T-helper 1 cell treated with Interleukin-12 subunit alpha and Interleukin-12 subunit beta and Interleukin-4 antibody, amounts not matched to agents 30 ng/mL and 1 ng/mL, for 36 hours (primary cell): ENCODE results near the gene RNF180. TPM values are rescaled to one million over a fixed set of nuclear protein-coding genes. Genes with fewer than 3 reads are reported as not detected.

Experiments used
- intact Hi-C: fragments of 100-400 bp; cut with micrococcal nuclease; formaldehyde crosslinking; loops from one replicate; pipeline ENCODE4 v1.15.1; 2024
- total RNA-seq: library from RNA; stranded (reverse); gene quantifications from 2 replicates; pipeline ENCODE4 v1.2.3, GENCODE V29; 2022

Gene RNF180
- total RNA-seq, 1 donor from 2014 or later, result not detected

DNA sequence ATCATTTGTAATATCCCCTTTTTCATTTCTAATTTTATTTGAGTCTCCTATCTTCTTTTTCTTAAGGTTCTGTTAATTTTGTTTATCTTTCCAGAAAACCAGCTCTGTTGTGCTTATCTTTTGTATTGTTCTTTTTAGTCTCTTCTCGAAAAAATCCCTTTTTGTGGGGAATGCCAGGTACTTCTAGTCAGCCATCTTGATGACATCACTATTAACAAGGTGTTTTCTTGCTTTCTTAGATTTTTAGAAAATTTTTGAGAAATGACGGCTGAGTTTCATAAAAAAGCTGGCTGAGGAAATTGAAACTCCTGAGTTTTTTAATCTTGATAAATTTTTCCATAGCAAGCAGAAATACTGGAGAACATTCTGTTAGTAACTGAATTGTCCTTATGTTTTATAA lies 10.7 kb downstream of the RNF180 start:
- intact Hi-C loops, result no loop called here

DNA sequence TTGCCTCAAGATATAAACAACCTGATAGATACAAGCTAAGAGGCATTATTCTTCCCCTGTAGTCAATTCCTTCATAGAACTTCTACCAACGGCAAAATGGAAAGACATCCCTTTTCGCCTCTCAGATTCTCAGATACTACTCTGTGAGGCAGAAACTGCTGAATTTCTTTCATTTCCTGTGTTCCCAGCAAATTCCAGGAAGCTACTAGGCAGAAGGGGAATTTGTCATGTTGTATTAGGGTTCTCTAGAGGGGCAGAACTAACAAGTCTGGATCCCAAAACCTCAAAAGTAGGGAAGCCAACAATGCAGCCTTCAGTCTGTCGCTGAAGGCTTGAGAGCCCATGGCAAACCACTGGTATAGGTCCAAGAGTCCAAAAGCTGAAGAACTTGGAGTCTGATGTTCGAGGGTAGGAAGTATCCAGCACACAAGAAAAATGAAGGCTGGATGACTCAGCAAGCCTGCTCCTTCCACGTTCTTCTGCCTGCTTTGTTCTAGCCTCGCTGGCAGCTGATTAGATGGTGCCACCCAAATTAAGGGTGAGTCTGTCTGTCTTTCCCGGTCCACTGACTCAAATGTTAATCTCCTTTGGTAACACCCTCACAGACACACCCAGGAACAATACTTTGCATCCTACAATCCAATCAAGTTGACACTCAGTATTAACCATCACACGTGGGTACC lies 15.2 kb downstream of the RNF180 start:
- intact Hi-C loops, result no loop called here

DNA sequence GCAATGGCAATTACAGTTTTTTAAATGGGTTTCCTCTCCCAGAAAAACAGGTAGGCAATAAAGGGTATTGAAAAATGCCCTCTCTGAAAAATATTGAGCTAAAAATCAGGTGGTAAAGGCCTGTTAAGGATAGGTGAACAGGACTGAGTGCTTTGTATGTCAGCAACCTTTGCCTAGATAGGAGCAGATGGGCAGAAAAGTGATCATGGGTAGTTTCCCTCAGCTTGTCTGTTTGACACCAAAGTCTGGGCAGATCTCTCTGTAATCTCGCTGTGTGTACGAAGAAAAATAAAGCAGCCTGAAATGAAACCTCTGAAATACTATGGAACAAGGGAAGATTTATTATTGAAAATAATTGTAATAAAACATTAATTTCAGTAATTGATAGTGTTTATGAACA lies 15.8 kb downstream of the RNF180 start:
- intact Hi-C loops, result no loop called here

DNA sequence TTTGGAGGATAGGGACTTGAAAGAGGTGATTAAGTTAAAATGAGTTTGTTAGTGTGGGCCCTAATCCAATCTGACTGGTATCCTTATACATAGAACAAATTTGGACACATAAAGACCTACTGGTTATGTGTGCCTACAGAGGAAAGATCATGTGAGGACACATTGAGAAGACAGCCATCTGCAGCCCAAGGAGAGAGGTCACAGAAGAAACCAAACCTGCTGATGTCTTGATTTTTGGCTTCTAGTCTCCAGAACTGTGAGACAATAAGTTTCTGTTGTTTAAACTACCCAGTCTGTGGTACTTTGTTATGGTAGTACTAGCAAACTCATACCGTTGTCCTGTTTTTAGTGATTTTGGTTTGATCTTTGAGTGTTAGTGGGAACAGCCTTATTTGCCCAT lies 18.3 kb downstream of the RNF180 start:
- intact Hi-C loops, result no loop called here

DNA sequence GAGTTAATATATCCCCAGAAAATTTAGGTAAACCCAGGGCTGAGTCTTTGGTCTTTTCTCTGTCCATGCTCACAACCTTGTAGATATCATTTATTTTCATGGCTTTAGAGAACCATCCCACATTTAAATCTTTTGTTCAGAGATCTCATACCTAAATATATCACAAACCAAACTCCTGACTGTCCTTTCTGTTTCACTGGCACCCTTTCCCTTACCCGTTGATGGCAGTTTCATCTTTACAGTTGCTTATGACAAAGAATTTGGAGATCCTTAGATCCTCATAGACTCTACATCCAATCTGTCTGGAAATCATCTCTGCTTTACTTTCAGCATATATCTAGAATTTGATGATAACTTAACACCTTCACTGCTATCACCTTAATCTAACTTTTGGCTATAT lies 19.2 kb downstream of the RNF180 start:
- intact Hi-C loops, result no loop called here

DNA sequence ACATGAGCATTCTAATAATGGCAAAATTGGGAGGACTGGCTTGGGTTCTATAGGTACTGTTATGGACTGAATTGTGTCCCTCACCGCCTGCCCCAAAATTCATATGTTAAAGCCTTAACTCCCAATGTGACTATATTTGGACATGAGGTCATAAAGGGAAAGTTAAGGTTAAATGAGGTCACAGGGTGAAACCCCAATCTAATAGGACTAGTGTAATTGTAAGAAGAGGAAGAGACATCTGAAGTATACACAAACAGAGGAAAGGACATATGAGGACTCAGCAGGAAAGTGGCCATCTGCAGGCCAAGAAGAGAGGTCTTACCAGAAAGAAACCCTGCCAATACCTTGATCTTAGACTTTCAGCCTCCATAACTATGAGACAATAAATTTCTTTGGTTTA lies 23.1 kb downstream of the RNF180 start:
- intact Hi-C loops, result no loop called here

DNA sequence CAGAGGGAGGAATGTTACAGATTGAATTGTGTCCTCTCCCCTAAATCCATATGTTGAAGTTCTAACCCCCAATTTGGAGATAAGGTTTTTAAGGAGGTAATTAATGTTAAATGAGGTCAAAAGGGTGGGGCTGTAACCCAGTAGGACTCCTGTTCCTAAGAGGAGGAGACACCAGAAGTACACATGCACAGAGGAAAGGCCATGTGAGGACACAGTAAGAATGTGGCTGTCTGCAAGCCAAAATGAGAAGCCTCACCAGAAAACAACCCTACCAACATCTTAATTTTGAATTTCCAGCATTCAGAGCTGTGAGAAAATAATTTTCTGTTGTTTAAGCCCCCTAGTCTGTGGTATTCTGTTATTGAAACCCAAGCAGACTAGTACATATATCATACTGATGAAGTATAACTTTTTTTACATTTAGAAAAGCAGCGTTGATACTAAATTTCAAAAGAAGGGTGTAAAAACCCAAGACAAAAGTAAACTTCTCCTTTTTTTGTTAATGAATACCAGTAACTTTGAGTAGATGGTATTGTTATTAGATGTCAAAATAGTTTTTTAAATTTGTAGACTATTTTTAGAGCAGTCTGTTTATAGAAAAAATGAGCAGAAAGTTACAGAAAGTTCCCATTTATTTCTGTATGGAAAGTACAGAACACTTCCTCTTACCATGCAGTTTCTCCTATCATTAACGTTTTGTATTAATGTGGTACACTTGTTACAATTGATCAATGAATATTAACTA lies 25.1 kb downstream of the RNF180 start:
- intact Hi-C loops, result loop anchor here (5.0 kb wide), 1 partner anchor 48 kb away; no protein-coding TSS in a partner anchor

DNA sequence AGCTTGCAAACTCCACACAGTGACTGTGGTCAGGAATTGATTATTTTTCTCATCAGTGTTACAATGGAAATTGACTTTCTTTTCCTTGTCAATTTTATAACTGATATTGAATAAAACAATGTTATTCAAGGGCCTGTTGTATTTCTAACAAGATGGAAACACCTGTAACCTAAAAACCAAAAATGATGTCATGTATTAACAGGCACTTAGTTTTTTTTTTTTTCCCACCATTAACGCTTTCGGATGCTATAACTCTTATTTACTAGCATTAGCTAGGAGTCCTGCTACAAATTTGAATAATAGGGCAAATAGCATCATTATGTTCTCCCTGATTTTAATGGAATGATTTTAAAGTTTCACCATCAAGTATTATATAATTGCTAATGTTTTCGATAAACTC lies 30.3 kb downstream of the RNF180 start:
- intact Hi-C loops, result no loop called here

DNA sequence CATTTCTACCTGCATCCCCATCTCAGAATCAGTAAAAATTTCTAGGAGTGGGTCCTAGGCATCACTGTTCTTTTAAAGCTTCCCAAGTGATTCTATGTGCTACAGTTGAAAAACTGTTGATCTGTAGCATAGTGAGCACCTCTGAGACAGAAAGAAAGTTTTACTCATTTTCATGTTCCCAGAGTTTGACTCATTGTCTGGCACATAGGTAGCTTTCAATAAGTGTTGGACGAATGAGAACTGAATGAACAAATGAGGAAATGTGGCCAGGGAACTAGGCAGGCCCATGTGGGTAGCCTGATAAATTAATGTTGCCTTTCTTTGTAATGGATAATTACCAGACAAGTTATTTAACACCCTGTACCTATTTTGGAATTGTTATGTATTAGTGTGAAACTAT lies 33.8 kb downstream of the RNF180 start:
- intact Hi-C loops, result no loop called here

DNA sequence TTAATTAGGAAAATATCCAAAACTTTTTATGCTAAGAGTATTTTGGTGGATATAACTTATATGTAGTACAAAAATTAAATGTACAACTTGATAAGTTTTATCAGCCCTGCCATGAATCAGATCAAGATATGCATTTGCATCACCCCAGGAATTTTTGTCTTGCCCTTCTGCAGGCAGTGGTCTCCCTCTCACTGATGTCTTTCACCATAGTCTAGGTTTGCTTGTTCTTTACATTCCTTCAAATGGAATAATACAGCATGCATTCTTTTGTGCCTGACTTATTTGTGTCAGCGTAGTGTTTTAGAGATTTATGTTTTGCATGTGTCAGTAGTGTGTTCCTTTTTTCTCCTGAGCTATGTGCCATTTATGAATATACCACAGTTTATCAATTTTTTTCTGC lies 36.4 kb downstream of the RNF180 start:
- intact Hi-C loops, result no loop called here

DNA sequence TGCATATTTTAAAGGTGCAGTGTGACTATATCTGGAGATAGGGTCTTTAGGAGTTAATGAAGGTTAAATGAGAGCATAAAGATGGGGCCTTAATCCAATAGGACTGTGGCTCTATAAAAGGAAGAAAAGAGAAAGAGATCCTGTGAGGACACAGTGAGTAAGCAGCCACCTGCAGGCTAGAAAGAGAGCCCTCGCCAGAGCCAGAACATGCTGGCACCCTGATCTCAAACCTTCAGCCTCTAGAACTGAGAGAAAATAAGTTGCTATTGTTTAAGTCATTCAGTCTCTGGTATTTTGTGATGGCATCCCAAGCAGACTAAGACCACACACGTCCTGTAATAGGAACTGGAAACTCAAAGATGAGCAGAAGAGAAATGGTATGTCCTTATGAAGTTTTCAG lies 41.0 kb downstream of the RNF180 start:
- intact Hi-C loops, result no loop called here

DNA sequence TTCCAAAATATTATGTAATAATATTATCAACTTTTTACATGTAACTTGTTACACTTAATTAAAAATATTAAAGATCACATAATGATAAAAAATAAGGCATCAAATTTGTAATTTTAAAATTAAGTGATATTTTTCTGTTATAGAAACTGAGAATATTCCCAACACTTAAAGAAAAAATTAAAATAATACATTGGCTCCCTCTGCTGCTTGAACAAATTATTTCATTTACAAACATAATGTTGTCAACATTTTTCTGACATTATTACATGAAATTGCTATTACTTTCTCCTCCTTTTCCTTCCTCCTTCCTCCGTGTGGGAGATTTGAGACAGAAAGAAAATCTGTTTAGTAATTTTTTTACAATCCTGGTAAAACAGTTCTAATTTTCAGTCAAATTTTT lies 42.3 kb downstream of the RNF180 start:
- intact Hi-C loops, result no loop called here

DNA sequence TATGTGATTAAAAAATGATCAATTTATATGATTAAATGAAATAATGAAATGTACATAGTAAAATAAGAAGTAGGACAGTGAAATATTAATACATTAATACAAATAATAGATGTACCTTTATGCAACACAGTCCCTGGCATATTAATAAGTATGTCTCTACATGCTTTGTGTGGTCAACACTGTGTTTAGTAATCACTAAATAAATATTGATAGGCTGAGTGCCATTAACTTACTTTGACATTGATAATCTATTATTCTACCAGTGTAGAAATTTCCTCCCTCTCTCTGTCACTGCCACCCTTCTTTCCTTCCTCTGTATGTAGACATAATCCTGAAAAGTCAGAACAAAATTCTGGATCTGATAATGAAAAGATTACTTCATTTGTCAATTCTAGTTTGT lies 43.7 kb downstream of the RNF180 start:
- intact Hi-C loops, result no loop called here

DNA sequence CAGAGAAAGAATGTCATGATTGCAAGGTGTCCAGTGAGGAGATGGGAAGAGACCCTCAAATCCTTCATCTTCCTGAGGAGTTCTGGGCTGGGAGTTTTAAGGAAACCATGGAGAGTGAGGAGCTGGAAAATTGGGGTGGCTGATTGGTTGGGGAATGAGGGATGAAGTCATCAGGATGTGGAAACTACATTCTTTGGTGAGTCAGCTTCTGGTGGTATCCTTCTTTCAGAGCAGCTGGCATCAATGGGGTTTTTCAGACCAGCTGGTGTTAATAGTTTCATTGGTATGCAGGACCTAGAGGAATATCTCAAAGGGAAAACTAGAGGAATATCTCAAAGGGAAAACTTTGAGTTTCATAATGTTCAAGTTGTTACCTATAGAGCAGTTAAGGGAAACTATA lies 45.2 kb downstream of the RNF180 start:
- intact Hi-C loops, result no loop called here

DNA sequence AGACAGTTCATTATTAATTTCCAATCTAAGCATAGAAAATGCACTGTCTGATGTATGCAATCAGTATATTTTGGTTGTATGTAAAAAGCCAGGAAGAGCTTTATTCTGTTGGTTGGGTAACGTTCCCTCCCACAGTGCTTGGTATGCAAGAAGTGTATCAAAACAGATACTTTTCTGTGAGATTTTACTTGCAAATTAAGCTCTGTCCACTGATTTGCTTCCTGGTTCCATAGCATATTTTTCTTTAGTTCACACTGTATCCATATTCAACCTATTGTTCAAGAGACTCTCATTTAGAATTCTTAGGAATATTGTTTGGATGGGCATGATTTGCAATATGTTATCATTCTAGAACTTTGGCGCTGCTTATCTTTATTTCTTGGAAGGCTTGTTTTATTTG lies 47.4 kb downstream of the RNF180 start:
- intact Hi-C loops, result no loop called here

DNA sequence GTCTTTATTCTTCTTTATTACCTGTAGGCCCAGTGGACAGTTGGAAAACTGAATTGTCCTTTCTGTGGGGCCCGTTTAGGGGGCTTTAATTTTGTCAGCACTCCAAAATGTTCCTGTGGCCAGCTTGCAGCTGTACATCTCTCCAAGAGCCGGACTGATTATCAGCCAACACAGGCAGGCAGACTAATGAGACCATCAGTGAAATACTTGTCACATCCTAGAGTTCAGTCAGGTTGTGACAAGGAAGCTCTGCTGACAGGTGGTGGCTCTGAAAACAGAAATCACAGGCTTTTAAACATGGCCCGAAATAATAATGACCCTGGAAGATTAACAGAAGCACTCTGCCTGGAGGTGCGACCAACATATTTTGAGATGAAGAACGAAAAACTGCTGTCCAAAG lies 47.9 kb downstream of the RNF180 start:
- intact Hi-C loops, result no loop called here

DNA sequence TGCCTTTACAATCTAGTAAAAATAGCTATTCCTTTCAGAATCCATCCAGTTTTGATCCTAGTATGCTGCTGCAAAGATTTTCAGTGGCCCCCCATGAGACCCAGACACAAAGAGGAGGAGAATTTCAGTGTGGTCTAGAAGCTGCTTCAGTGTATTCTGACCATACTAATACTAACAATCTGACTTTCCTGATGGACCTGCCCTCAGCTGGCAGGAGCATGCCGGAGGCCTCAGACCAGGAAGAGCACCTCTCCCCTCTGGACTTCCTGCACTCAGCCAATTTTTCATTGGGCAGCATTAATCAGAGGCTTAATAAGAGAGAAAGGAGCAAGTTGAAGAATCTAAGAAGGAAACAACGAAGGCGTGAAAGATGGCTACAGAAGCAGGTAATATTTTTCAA lies 48.5 kb downstream of the RNF180 start:
- intact Hi-C loops, result no loop called here

DNA sequence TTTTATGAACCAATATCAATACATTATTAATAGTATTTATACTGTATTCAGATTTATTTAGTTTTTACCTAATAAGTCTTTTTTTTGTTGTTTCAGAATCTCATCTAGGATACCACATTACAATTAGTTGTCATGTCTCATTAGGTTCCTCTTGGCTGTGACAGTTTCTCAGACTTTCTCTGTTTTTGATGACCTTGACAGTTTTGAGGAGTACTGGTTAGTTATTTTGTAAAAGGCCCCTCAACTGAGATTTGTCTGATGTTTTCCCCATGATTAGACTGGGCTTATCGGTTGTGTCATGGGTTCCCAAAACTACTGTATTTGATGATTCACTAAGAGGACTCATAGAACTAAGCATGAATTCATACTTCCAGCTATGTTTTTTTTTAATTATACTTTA lies 56.3 kb downstream of the RNF180 start:
- intact Hi-C loops, result no loop called here

DNA sequence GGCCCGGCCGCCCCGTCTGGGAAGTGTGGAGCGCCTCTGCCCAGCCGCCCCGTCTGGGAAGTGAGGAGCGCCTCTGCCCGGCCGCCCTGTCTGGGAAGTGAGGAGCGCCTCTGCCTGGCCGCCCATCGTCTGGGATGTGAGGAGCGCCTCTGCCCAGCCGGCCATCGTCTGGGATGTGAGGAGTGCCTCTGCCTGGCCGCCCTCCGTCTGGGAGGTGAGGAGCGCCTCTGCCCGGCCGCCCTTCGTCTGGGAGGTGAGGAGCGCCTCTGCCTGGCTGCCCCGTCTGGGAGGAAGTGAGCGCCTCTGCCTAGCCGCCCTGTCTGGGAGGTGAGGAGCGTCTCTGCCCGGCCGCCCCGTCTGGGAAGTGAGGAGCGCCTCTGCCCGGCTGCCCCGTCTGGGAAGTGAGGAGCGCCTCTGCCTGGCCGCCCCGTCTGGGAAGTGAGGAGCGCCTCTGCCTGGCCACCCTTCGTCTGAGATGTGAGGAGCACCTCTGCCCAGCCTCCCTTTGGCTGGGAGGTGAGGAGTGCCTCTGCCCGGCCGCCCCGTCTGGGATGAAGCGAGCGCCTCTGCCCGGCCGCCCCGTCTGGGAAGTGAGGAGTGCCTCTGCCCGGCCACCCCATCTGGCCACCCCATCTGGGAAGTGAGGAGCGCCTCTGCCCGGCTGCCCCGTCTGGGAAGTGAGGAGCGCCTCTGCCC lies 59.8 kb downstream of the RNF180 start:
- intact Hi-C loops, result loop anchor here (5.0 kb wide), 1 partner anchor 1257 kb away; the partner anchor contains the start of gene ADAMTS6

DNA sequence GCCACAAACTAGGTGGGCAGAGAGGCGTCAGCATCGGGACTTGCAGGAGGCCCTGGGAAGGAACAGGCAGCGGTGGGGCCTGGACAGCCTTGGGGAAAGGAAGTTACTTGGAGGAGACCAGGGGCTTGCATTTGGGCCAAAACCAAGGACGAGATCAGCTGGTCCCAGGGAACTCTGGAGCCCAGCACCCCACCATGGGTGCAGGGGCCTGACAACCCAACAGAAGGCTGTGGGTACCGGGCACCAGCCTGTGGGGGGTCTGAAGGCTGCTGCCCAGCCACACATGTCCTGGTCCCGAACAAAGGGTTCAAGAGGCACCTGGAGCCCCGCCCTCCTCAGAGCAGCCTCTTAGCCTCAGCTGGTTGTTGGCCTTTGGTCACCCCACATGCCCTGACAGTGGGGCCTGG lies 61.5 kb downstream of the RNF180 start:
- intact Hi-C loops, result loop anchor here (5.0 kb wide), 1 partner anchor 1255 kb away; the partner anchor contains the start of gene ADAMTS6

DNA sequence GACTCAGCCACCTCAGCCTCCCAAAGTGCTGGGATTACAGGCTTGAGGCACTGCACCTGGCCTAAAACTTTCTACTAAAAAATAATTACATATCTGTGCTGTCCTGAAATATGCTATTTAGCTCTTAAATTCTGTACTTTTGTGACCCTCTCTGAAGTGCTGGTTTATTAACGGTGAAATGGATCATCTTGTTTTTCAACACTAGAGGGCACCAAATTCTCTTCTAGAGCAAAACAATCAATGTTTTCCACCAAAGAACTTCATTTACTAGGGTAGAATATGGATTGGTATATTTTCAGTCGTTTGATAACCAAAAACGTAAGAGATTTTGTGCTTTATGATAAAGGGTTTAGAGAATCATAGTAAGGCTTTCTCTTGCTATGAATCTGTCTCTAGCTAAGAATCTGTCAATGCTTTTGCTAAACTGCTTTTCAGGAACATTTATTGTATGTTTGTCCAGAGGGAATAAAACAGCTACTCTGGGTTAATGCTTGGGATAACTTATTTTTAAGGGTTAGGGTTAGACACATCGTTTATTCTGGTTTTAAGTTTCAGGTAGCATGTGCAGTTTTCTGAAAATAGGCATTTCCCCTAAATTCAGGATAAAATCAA lies 63.6 kb downstream of the RNF180 start:
- intact Hi-C loops, result loop anchor here (1.0 to 5.0 kb wide), 3 partner anchors 383 to 1253 kb away; partner anchors contain the start of gene ADAMTS6

DNA sequence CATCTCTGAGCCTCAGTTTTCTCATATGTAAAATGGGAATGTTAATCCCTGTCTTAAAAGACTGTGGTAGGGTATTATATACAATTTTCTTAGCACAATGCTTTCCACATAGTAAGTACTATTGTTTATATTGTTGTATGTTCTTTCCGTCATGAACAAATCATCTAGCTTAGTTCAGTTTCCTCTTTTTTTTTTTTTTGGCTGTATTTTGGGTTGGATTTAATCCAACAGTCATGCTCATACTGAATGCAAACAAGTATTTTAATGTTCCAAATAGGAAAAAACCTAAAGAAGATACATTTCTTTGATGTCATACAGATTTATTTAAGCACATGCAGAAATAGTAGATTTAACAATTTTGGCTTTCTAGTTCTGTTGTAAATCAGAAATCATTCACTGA lies 95.1 kb downstream of the RNF180 start:
- intact Hi-C loops, result no loop called here
